Upper lobe of left lung (tissue), 4 donors: ENCODE data around the gene RABGEF1.

Experiments
- CTCF ChIP-seq, 6 experiments: fragments of 450-650 bp in 4 of 6; fragments of 200-600 bp in 2 of 6; sonication (generic) in 2 of 6; IDR thresholded peaks; one replicate each; pipeline ENCODE4 v1.5.1; 2016 to 2019; ENCODE audit warnings: antibody characterized with exemption in 6 of 6
- POLR2A ChIP-seq, 4 donors: fragments of 450-650 bp; IDR thresholded peaks; one replicate each; pipeline ENCODE4 v1.5.1; 2016 to 2017; ENCODE audit warnings: antibody characterized with exemption in 4 of 4, mild to moderate bottlenecking in 2 of 4

- TF ChIP-seq CTCF (IDR thresholded peaks at IDR 0.05) (no peak), POLR2A (IDR thresholded peaks at IDR 0.05) (no peak)
These were observed 41.0 kb downstream of the RABGEF1 start for GRCh38 chr7:66781408-66782090.
